NT2/D1 (cell line): ENCODE data around the gene RDX.

Experiments
- SUZ12 ChIP-seq: IDR thresholded peaks from 2 replicates; pipeline ENCODE4 v1.6.1; 2011; ENCODE audit not compliant: insufficient read length, insufficient read depth; ENCODE audit errors: extremely low read depth
- ZNF274 ChIP-seq: IDR thresholded peaks from 2 replicates; pipeline ENCODE4 v1.6.1; 2011; ENCODE audit warnings: mild to moderate bottlenecking, low read depth, low read length

- TF ChIP-seq ZNF274: no peak
- no peak for TF ChIP-seq SUZ12
Observed at GRCh38 chr11:110242188-110242587, 54.2 kb downstream of the RDX start.
